ENCODE results near the gene SETBP1. TPM values are rescaled to one million over a fixed set of nuclear protein-coding genes. Genes with fewer than 3 reads are reported as not detected.

The SETBP1 gene
- total RNA-seq, 1 experiment from 2014 or later: 0.23 TPM

DNA sequence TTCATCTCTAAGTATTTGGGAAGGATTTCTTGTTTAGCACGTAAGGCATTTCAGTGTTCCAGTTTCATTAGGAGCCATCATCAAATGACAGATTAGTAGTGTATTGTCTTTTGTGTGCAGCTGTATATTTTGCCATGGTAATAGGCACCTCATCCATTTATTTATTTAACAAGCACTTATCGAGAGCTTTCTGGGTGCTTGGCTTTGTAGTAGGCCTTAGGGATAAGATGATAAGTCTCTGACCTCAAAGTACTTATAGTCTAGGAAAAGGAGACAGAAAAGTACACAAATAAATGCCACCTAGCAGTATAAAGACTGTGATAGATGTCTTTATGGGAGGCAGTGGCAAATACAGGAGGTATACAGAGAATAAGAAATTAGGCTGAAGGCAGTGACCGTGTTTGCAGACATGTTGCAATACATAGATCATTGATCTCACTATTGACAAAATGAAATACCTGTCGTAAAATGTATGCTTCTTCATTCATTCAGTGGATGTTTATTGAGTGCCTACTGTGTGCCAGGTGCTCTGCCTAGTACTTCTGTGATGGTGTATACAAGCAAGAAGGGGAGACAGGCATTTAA lies 265.9 kb downstream of the SETBP1 start:
- TF ChIP-seq, protein P1, sequence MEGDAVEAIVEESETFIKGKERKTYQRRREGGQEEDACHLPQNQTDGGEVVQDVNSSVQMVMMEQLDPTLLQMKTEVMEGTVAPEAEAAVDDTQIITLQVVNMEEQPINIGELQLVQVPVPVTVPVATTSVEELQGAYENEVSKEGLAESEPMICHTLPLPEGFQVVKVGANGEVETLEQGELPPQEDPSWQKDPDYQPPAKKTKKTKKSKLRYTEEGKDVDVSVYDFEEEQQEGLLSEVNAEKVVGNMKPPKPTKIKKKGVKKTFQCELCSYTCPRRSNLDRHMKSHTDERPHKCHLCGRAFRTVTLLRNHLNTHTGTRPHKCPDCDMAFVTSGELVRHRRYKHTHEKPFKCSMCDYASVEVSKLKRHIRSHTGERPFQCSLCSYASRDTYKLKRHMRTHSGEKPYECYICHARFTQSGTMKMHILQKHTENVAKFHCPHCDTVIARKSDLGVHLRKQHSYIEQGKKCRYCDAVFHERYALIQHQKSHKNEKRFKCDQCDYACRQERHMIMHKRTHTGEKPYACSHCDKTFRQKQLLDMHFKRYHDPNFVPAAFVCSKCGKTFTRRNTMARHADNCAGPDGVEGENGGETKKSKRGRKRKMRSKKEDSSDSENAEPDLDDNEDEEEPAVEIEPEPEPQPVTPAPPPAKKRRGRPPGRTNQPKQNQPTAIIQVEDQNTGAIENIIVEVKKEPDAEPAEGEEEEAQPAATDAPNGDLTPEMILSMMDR (IDR thresholded peaks at IDR 0.05): no peak
- TF ChIP-seq, protein P2, sequence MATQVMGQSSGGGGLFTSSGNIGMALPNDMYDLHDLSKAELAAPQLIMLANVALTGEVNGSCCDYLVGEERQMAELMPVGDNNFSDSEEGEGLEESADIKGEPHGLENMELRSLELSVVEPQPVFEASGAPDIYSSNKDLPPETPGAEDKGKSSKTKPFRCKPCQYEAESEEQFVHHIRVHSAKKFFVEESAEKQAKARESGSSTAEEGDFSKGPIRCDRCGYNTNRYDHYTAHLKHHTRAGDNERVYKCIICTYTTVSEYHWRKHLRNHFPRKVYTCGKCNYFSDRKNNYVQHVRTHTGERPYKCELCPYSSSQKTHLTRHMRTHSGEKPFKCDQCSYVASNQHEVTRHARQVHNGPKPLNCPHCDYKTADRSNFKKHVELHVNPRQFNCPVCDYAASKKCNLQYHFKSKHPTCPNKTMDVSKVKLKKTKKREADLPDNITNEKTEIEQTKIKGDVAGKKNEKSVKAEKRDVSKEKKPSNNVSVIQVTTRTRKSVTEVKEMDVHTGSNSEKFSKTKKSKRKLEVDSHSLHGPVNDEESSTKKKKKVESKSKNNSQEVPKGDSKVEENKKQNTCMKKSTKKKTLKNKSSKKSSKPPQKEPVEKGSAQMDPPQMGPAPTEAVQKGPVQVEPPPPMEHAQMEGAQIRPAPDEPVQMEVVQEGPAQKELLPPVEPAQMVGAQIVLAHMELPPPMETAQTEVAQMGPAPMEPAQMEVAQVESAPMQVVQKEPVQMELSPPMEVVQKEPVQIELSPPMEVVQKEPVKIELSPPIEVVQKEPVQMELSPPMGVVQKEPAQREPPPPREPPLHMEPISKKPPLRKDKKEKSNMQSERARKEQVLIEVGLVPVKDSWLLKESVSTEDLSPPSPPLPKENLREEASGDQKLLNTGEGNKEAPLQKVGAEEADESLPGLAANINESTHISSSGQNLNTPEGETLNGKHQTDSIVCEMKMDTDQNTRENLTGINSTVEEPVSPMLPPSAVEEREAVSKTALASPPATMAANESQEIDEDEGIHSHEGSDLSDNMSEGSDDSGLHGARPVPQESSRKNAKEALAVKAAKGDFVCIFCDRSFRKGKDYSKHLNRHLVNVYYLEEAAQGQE (IDR thresholded peaks at IDR 0.05; ENCODE audit: insufficient read depth in 1 of 2, low read depth in 2 of 2, low read length in 1 of 2): no peak
- TF ChIP-seq TCF7L2 (IDR thresholded peaks at IDR 0.05; ENCODE audit: low read depth, low read length) (no peak), SIN3A (IDR thresholded peaks at IDR 0.05; ENCODE audit: borderline replicate concordance, insufficient read depth, low read depth, low read length) (no peak), POLR2AphosphoS5 (IDR thresholded peaks at IDR 0.05; ENCODE audit: low read depth, low read length) (no peak)
- POLR2A ChIA-PET: no interaction called here
- no peak for DNase-seq (ENCODE audit: low read depth, low spot score)
- Histone ChIP-seq H3K9me3 (ENCODE audit: control insufficient read depth, insufficient read depth, low read depth, low read length) (no peaks in the 10 kb centered on the region), H3K4me1 (ENCODE audit: control insufficient read depth, insufficient read depth, low read length) (no peaks in the 10 kb centered on the region), H3K36me3 (ENCODE audit: control insufficient read depth, insufficient read depth, low read length) (no peaks in the 10 kb centered on the region), H3K27ac (ENCODE audit: low read length) (no peak overlapping the region), H3K27me3 (ENCODE audit: control insufficient read depth, insufficient read depth, low read length) (no peaks in the 10 kb centered on the region), H3K4me3 (ENCODE audit: low read depth in 2 of 2, low read length in 2 of 2) (no peak overlapping the region)
- in situ Hi-C loops (cut with HindIII; ENCODE audit: low pct_unique_long_range_greater_than_20kb, low sequenced_read_pairs): no loop called here
- ATAC-seq: no peak
- no TSS peak for BruUV-seq (replicated peaks)
- intact Hi-C loops (cut with micrococcal nuclease; ENCODE audit: unreplicated experiment): no loop called here
- CTCF ChIA-PET: no interaction called here

DNA sequence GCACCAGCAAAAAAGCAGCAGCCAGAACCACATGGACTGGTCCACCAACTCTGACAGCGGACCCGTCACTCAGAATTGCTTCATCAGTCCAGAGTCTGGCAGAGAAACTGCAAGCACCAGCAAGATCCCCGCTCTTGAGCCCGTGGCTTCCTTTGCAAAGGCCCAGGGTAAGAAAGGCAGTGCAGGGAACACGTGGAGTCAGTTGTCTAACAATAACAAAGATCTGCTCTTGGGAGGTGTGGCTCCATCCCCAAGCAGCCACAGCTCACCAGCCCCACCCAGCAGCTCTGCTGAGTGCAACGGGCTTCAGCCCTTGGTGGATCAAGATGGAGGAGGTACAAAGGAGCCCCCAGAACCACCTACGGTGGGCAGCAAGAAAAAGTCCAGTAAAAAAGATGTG lies 269.3 kb downstream of the SETBP1 start:
- BruUV-seq (replicated peaks): no TSS peak
- intact Hi-C loops (cut with micrococcal nuclease; ENCODE audit: unreplicated experiment): no loop called here

More for the DNA sequence above, 269.3 kb downstream of the SETBP1 start:
- Histone ChIP-seq H3K4me1 (ENCODE audit: control insufficient read depth, insufficient read depth, low read length) (no peaks in the 10 kb centered on the region), H3K9me3 (ENCODE audit: control insufficient read depth, insufficient read depth, low read depth, low read length) (no peaks in the 10 kb centered on the region), H3K36me3 (ENCODE audit: control insufficient read depth, insufficient read depth, low read length) (no peaks in the 10 kb centered on the region), H3K27ac (ENCODE audit: low read length) (no peak overlapping the region), H3K4me3 (ENCODE audit: low read depth in 2 of 2, low read length in 2 of 2) (no peak overlapping the region), H3K27me3 (ENCODE audit: control insufficient read depth, insufficient read depth, low read length) (no peaks in the 10 kb centered on the region)
- ChIA-PET POLR2A (no interaction called here), CTCF (no interaction called here)
- DNase-seq (ENCODE audit: low read depth, low spot score): no peak
- ATAC-seq: no peak
- in situ Hi-C loops (cut with HindIII; ENCODE audit: low pct_unique_long_range_greater_than_20kb, low sequenced_read_pairs): no loop called here
- TF ChIP-seq TCF7L2 (IDR thresholded peaks at IDR 0.05; ENCODE audit: low read depth, low read length) (no peak), POLR2AphosphoS5 (IDR thresholded peaks at IDR 0.05; ENCODE audit: low read depth, low read length) (no peak)
- TF ChIP-seq, protein P1 (IDR thresholded peaks at IDR 0.05): no peak
